K562 (cell line): ENCODE results near the gene PROKR1. TPM values are rescaled to one million over a fixed set of nuclear protein-coding genes. Genes with fewer than 3 reads are reported as not detected.

Source experiments
- ATF3 ChIP-seq, 2 experiments: fragments of 450-650 bp in 1 of 2; sonication (generic) in 1 of 2; formaldehyde crosslinking in 1 of 2; IDR thresholded peaks in 1 of 2; conservative IDR thresholded peaks in 1 of 2; 2 replicates each; pipeline versions ENCODE4 v1.6.1 to v1.8.1; 2016 to 2023; ENCODE audit warnings: mild to moderate bottlenecking in 2 of 2, moderate library complexity in 2 of 2, inconsistent platforms in 1 of 2, missing genetic modification reagents in 1 of 2
- BRCA1 ChIP-seq, 2 experiments: fragments of 450-650 bp in 1 of 2; sonication (generic) in 1 of 2; formaldehyde crosslinking in 1 of 2; IDR thresholded peaks; 2 replicates each; pipeline versions ENCODE4 v1.5.0 to v1.6.1; 2017 to 2020; ENCODE audit warnings: mild to moderate bottlenecking in 1 of 2, missing genetic modification reagents in 1 of 2
- CAMTA2 ChIP-seq: fragments of 250-450 bp; sonication (Bioruptor Pico); conservative IDR thresholded peaks from 2 replicates; pipeline ENCODE4 v1.5.1; 2022
- CCNT2 ChIP-seq: IDR thresholded peaks from 2 replicates; pipeline ENCODE4 v1.6.1; 2011; ENCODE audit warnings: borderline replicate concordance, low read depth, mild to moderate bottlenecking, moderate library complexity, mixed read lengths, low read length; ENCODE audit not compliant: insufficient read length; ENCODE audit errors: extremely low read depth
- DACH1 ChIP-seq: fragments of 450-650 bp; IDR thresholded peaks from 2 replicates; pipeline ENCODE4 v1.6.1; 2018; ENCODE audit not compliant: partially characterized antibody
- GABPA ChIP-seq: fragments of 200-800 bp; sonication (Bioruptor generic); conservative IDR thresholded peaks from 2 replicates; pipeline ENCODE4 v1.6.1; 2016; ENCODE audit warnings: low read depth, missing genetic modification characterization, missing compliant biosample characterization
- HMGXB4 ChIP-seq: sonication (generic); formaldehyde crosslinking; IDR thresholded peaks from 2 replicates; pipeline ENCODE4 v1.8.1; 2023; ENCODE audit warnings: mild to moderate bottlenecking, missing genetic modification reagents
- NFE2 ChIP-seq: IDR thresholded peaks from 2 replicates; pipeline ENCODE4 v1.6.1; 2014; ENCODE audit warnings: antibody characterized with exemption, low read depth
- PREB ChIP-seq: sonication (generic); formaldehyde crosslinking; IDR thresholded peaks from 2 replicates; pipeline ENCODE4 v1.8.1; 2023; ENCODE audit warnings: mild to moderate bottlenecking, missing genetic modification reagents
- SP2 ChIP-seq: IDR thresholded peaks from 2 replicates; pipeline ENCODE4 v1.6.1; 2011; ENCODE audit warnings: mild to moderate bottlenecking, low read depth, low read length, moderate library complexity; ENCODE audit not compliant: poor library complexity, severe bottlenecking; ENCODE audit errors: extremely low read depth
- SPI1 ChIP-seq: IDR thresholded peaks from 2 replicates; pipeline ENCODE4 v1.6.1; 2011; ENCODE audit warnings: low read depth, low read length, control low read depth, borderline replicate concordance
- TARDBP ChIP-seq: fragments of 450-650 bp; IDR thresholded peaks from 2 replicates; pipeline ENCODE4 v1.6.1; 2016
- TRIM28 ChIP-seq: fragments of 450-650 bp; IDR thresholded peaks from 2 replicates; pipeline ENCODE4 v1.6.1; 2017
- USF1 ChIP-seq: sonication (generic); formaldehyde crosslinking; IDR thresholded peaks from 2 replicates; pipeline ENCODE4 v1.9.0; 2022; ENCODE audit warnings: mild to moderate bottlenecking, missing genetic modification reagents
- XRCC4 ChIP-seq: IDR thresholded peaks from one replicate; pipeline ENCODE4 v1.6.1; 2011; ENCODE audit not compliant: insufficient read depth, insufficient read length; ENCODE audit errors: extremely low read depth
- ZBTB7A ChIP-seq: IDR thresholded peaks from 2 replicates; pipeline ENCODE4 v1.6.1; 2011; ENCODE audit warnings: low read depth, mild to moderate bottlenecking, low read length, moderate library complexity, borderline replicate concordance; ENCODE audit not compliant: control insufficient read depth
- ZNF165 ChIP-seq: fragments of 250-450 bp; sonication (Bioruptor Pico); IDR thresholded peaks from 2 replicates; pipeline ENCODE4 v1.4.0; 2020; ENCODE audit warnings: borderline replicate concordance
- ZNF3 ChIP-seq: fragments of 250-450 bp; sonication (Bioruptor Pico); IDR thresholded peaks from 2 replicates; pipeline ENCODE4 v1.5.0; 2021; ENCODE audit warnings: mild to moderate bottlenecking, moderate library complexity
- ZNF551 ChIP-seq: fragments of 250-450 bp; sonication (Bioruptor Pico); IDR thresholded peaks from 2 replicates; pipeline ENCODE4 v1.5.0; 2021; ENCODE audit warnings: mild to moderate bottlenecking, moderate library complexity
- ZNF76 ChIP-seq: fragments of 250-450 bp; sonication (Bioruptor Pico); IDR thresholded peaks from 2 replicates; pipeline ENCODE4 v1.4.0; 2020; ENCODE audit warnings: mild to moderate bottlenecking, moderate library complexity, borderline replicate concordance
- polyA plus RNA-seq, 8 experiments: library from polyadenylated mRNA; depleted of rRNA in 4 of 8; stranded (reverse) in 5 of 8; unstranded in 3 of 8; fragments of >200 nt; fragmentation: Nextera tagmentation in 2 of 8; fragmentation: Illumina TruSeq in 1 of 8; extraction: Ambion mirVana in 2 of 8; extraction: Trizol in 1 of 8; gene quantifications; 2 replicates each; pipeline versions ENCODE4 v1.2.1 to v1.2.3, GENCODE V29; 2011 to 2014; ENCODE audit warnings: inconsistent platforms in 1 of 8, missing spikeins in 1 of 8
- total RNA-seq, 7 experiments: library from RNA; depleted of rRNA in 6 of 7; stranded (reverse); fragments of >200 nt in 6 of 7; fragmentation: Illumina TruSeq in 2 of 7; extraction: Trizol in 2 of 7; gene quantifications; 2 replicates each; pipeline versions ENCODE4 v1.2.1 to v1.2.3, GENCODE V29; 2011 to 2021; ENCODE audit warnings: low replicate concordance in 1 of 7
- TF ChIP-seq, protein P1 (sequence below): fragments of 250-450 bp; sonication (Bioruptor Pico); IDR thresholded peaks from 2 replicates; pipeline ENCODE4 v1.9.0; 2021; ENCODE audit warnings: mild to moderate bottlenecking
- TF ChIP-seq, protein P2 (sequence below): fragments of 250-450 bp; sonication (Bioruptor Pico); IDR thresholded peaks from 2 replicates; pipeline ENCODE4 v1.4.0; 2020; ENCODE audit warnings: mild to moderate bottlenecking, moderate library complexity

The PROKR1 gene
- total and polyA plus RNA-seq, 9 of the 15 experiments (the other 6 are each of a cell fraction or from before 2014, with no cell fraction given), result 0.01 to 0.18 (median 0.09) TPM; not detected in 1

- no peak for TF ChIP-seq CCNT2
- TF ChIP-seq NFE2, result no peak
- TF ChIP-seq GABPA (tag), result no peak
- no peak for TF ChIP-seq PREB
- TF ChIP-seq BRCA1 (IDR thresholded peaks at IDR 0.05), result no peak
- no peak for TF ChIP-seq BRCA1 (CRISPR knock-in tag; IDR thresholded peaks at IDR 0.05)
- no peak for TF ChIP-seq TRIM28
- peak; percentile 23; the same call in 1 of the 2 replicates for TF ChIP-seq ZBTB7A
- no peak for TF ChIP-seq TARDBP
- TF ChIP-seq SPI1, result 0 out of 2 replicates have a peak, but pooled peaks have one; percentile 7
- TF ChIP-seq XRCC4, result no peak
- TF ChIP-seq, protein P1, sequence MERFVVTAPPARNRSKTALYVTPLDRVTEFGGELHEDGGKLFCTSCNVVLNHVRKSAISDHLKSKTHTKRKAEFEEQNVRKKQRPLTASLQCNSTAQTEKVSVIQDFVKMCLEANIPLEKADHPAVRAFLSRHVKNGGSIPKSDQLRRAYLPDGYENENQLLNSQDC (CRISPR knock-in tag), result no peak
- no peak for TF ChIP-seq ZNF76 (CRISPR knock-in tag)
- TF ChIP-seq DACH1, result no peak
- no peak for TF ChIP-seq ZNF551 (CRISPR knock-in tag)
- TF ChIP-seq CAMTA2, result no peak
- no peak for TF ChIP-seq USF1 (CRISPR knock-in tag)
- TF ChIP-seq SP2, result no peak
- TF ChIP-seq, protein P2, sequence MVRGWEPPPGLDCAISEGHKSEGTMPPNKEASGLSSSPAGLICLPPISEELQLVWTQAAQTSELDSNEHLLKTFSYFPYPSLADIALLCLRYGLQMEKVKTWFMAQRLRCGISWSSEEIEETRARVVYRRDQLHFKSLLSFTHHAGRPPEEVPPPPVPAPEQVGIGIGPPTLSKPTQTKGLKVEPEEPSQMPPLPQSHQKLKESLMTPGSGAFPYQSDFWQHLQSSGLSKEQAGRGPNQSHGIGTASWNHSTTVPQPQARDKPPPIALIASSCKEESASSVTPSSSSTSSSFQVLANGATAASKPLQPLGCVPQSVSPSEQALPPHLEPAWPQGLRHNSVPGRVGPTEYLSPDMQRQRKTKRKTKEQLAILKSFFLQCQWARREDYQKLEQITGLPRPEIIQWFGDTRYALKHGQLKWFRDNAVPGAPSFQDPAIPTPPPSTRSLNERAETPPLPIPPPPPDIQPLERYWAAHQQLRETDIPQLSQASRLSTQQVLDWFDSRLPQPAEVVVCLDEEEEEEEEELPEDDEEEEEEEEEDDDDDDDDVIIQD, result no peak
- TF ChIP-seq ATF3 (IDR thresholded peaks at IDR 0.05), result peak; percentile 77
- TF ChIP-seq ATF3 (CRISPR knock-in tag; conservative IDR thresholded peaks at IDR 0.05), result no peak
- no peak for TF ChIP-seq ZNF165
- no peak for TF ChIP-seq HMGXB4 (CRISPR knock-in tag)
- no peak for TF ChIP-seq ZNF3 (CRISPR knock-in tag)
Measured at GRCh38 chr2:68653538-68653982, 10.2 kb downstream of the PROKR1 start (continued).
